SK-N-SH treated with all-trans-retinoic acid at 6 μM for 48 hours (cell line): ENCODE measurements around the gene NTF3.

Experiments
- CSDC2 ChIP-seq: fragments of 250-450 bp; sonication (Bioruptor Pico); IDR thresholded peaks from 2 replicates; pipeline ENCODE4 v1.5.0; 2020; ENCODE audit warnings: mild to moderate bottlenecking, moderate library complexity
- PPARA ChIP-seq: fragments of 250-450 bp; sonication (Bioruptor Pico); IDR thresholded peaks from 2 replicates; pipeline ENCODE4 v1.5.0; 2020; ENCODE audit warnings: mild to moderate bottlenecking, borderline replicate concordance
- RARB ChIP-seq: fragments of 250-450 bp; sonication (Bioruptor Pico); IDR thresholded peaks from 2 replicates; pipeline ENCODE4 v1.8.0; 2021; ENCODE audit warnings: mild to moderate bottlenecking, moderate library complexity
- TF ChIP-seq, protein P1 (sequence below): fragments of 250-450 bp; sonication (Bioruptor Pico); IDR thresholded peaks from 2 replicates; pipeline ENCODE4 v1.5.1; 2021; ENCODE audit warnings: mild to moderate bottlenecking, moderate library complexity
- TF ChIP-seq, protein P2 (sequence below): fragments of 250-450 bp; sonication (Bioruptor Pico); IDR thresholded peaks from 2 replicates; pipeline ENCODE4 v1.8.0; 2020; ENCODE audit warnings: mild to moderate bottlenecking, moderate library complexity, borderline replicate concordance

DNA sequence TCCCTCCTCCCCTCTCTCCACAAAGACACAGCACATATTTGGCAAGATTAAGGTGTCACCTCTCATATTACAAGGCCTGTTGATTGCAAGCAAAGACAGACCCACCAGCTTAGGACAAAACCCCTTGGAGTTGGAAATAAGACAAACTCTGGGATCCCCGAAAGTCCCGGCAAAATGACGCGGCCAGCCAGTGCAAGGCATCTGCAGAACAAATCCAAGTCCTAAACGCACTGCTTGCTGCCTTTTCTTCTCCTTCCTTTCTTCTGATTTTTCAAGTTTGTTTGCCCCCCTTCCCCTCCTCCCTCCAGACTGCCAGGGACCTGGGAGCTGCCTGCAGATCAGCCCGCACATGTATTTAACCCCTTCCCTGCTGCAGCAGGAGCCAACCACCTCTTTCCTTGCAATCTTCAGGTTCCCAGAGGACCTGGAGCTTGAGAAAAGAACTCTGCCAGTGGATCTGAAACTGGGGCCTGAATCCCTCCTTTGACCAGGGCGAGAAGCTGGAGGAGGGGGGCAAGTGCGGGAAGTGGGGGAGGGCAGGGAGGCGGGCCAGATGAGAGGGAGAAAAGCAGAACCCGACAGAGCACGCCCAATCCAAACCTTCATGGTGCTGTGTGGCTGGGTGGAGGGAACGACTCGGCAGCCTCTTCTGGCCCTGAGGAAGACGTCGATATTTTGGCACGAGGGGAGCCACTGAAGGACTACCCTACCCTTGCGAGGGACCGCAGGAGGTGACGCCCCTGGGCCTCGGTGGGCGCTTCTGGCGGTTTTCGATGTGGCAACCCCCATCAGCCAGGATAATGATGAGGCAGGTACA, 2.0 kb upstream of the NTF3 start:
- TF ChIP-seq PPARA (CRISPR knock-in tag) (no peak), RARB (CRISPR knock-in tag) (no peak), CSDC2 (CRISPR knock-in tag) (no peak)
- TF ChIP-seq, protein P1, sequence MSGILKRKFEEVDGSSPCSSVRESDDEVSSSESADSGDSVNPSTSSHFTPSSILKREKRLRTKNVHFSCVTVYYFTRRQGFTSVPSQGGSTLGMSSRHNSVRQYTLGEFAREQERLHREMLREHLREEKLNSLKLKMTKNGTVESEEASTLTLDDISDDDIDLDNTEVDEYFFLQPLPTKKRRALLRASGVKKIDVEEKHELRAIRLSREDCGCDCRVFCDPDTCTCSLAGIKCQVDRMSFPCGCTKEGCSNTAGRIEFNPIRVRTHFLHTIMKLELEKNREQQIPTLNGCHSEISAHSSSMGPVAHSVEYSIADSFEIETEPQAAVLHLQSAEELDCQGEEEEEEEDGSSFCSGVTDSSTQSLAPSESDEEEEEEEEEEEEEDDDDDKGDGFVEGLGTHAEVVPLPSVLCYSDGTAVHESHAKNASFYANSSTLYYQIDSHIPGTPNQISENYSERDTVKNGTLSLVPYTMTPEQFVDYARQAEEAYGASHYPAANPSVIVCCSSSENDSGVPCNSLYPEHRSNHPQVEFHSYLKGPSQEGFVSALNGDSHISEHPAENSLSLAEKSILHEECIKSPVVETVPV (CRISPR knock-in tag) = no peak
- TF ChIP-seq, protein P2, sequence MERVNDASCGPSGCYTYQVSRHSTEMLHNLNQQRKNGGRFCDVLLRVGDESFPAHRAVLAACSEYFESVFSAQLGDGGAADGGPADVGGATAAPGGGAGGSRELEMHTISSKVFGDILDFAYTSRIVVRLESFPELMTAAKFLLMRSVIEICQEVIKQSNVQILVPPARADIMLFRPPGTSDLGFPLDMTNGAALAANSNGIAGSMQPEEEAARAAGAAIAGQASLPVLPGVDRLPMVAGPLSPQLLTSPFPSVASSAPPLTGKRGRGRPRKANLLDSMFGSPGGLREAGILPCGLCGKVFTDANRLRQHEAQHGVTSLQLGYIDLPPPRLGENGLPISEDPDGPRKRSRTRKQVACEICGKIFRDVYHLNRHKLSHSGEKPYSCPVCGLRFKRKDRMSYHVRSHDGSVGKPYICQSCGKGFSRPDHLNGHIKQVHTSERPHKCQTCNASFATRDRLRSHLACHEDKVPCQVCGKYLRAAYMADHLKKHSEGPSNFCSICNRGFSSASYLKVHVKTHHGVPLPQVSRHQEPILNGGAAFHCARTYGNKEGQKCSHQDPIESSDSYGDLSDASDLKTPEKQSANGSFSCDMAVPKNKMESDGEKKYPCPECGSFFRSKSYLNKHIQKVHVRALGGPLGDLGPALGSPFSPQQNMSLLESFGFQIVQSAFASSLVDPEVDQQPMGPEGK (CRISPR knock-in tag) = no peak
